NCI-H146 (cell line): ENCODE measurements around the gene UHRF1.
"Not testable (repeated sequence)": the region's sequence is repeated elsewhere in the genome, so short reads cannot be mapped to it uniquely, and the experiment has no call there.

Source experiments
- DNase-seq: peaks from one replicate; lab custom pipeline; 2025; lab: John Stamatoyannopoulos, UW

Gene UHRF1

GRCh38 chr19:4937060-4937459 lies 27.8 kb downstream of the UHRF1 start:
- no peak for DNase-seq

- DNase-seq = not testable (repeated sequence)
These were observed 29.2 kb downstream of the UHRF1 start for GRCh38 chr19:4938461-4938860.

- DNase-seq = no peak
These were observed 30.2 kb downstream of the UHRF1 start for GRCh38 chr19:4939466-4939865.

GRCh38 chr19:4941638-4942169 lies 32.4 kb downstream of the UHRF1 start:
- DNase-seq = not testable (repeated sequence)

- DNase-seq = not testable (repeated sequence)
These were observed 41.3 kb downstream of the UHRF1 start for GRCh38 chr19:4950650-4951049.

GRCh38 chr19:4951656-4952055 lies 42.4 kb downstream of the UHRF1 start:
- DNase-seq = no peak

- no peak for DNase-seq
These were observed 43.6 kb downstream of the UHRF1 start for GRCh38 chr19:4952945-4953344.

GRCh38 chr19:4954320-4955149 lies 45.2 kb downstream of the UHRF1 start:
- not testable (repeated sequence) for DNase-seq

GRCh38 chr19:4955274-4955673 lies 46.0 kb downstream of the UHRF1 start:
- DNase-seq = no peak

GRCh38 chr19:4957981-4958380 lies 48.7 kb downstream of the UHRF1 start:
- DNase-seq = no peak

GRCh38 chr19:4962085-4962619 lies 52.9 kb downstream of the UHRF1 start:
- DNase-seq = no peak

GRCh38 chr19:4965061-4965460 lies 55.8 kb downstream of the UHRF1 start:
- no peak for DNase-seq

GRCh38 chr19:4966591-4966990 lies 57.3 kb downstream of the UHRF1 start:
- DNase-seq = no peak

GRCh38 chr19:4967738-4968461 lies 58.6 kb downstream of the UHRF1 start:
- DNase-seq = no peak

GRCh38 chr19:4968462-4969291 lies 59.4 kb downstream of the UHRF1 start, which contains the start of gene KDM4B:
KDM4B (plus strand) TSS chr19:4969113; CDS start chr19:5032891, 63,778 bp downstream.
- peak; percentile 97 for DNase-seq

- no peak for DNase-seq
These were observed 60.0 kb downstream of the UHRF1 start for GRCh38 chr19:4969292-4969771.

- no peak for DNase-seq
These were observed 60.7 kb downstream of the UHRF1 start for GRCh38 chr19:4969772-4970531.

- peak; percentile 32 for DNase-seq
These were observed 61.5 kb downstream of the UHRF1 start for GRCh38 chr19:4970558-4971423.

GRCh38 chr19:4971424-4971793 lies 62.1 kb downstream of the UHRF1 start:
- peak; percentile 62 for DNase-seq
